Hematopoietic multipotent progenitor cell treated with erythropoietin and hydrocortisone succinate and interleukin-3 and kit ligand, for 15 days (in vitro differentiated cells): ENCODE data around the gene RAB3B.
A peak's percentile ranks its signal among the peaks of the same experiment; 100 is the strongest.
"Not testable (repeated sequence)": the region's sequence is repeated elsewhere in the genome, so short reads cannot be mapped to it uniquely, and the experiment has no call there.

ENCODE experiments used
- DNase-seq: peaks from one replicate; pipeline ENCODE4 v3.0.0-alpha.2; 2015; ENCODE audit warnings: low spot score

Gene RAB3B

GRCh38 chr1:51919684-51920083 is 70.8 kb downstream of the RAB3B start:
- DNase-seq: no peak

- no peak for DNase-seq
These were observed 73.7 kb downstream of the RAB3B start for GRCh38 chr1:51916587-51917405.

DNA sequence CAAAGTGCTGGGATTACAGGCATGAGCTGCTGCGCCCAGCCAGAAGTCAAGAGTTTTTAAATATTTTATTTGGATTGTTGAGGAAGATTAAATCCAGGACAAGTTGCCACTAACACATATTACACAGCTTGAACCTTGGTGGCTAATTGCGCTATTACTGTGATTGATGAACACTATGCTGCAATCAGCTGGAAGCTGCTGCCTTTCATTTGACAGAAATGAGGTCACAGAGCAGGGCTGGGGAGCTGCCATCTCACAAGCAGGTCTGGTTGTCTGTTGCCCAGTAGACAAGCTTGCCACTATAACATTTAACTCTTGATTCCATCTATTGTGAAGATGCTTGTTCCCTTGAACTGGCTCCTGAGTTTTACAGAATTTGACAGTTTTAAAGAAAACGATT is 74.5 kb downstream of the RAB3B start:
- DNase-seq: no peak

GRCh38 chr1:51912881-51913280 is 77.6 kb downstream of the RAB3B start:
- no peak for DNase-seq

DNA sequence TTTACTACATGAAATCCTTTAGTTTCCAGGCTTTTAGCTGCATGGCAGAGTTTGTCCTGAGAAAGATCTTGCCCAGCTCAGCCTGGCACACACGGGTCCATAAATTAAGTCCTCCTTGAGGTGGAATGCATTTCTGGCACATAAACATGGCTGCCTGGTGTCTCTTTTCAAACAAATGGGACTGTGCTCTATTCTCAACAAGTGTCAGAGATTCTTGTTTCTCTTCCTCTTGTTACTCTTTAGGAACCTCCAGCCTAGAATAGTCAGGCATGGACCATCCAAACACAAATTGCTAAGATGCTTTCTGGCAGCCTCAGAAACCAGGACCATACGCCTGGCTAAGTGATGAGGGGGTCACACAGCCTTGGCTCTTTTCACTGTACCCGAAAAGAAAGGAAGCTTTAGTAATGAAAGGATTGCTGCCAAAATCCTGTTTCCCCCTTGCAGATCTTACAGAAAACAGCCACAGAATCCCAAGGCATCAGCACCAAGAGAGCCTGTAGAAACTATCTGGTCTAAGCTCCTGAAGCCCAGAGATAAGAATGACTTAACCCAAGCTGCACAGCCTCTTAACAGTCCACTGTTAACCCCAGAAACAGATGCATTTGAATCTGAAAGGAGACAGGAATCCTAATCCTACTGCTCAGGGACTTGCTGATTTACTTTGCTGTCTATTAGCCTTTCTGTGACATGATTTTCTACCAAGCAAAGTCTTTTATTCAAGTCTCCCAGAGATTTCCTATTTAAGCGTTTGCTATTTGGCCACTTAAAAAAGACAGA is 80.1 kb downstream of the RAB3B start:
- no peak for DNase-seq

- DNase-seq: no peak
These were observed 82.0 kb downstream of the RAB3B start for GRCh38 chr1:51908499-51908898.

DNA sequence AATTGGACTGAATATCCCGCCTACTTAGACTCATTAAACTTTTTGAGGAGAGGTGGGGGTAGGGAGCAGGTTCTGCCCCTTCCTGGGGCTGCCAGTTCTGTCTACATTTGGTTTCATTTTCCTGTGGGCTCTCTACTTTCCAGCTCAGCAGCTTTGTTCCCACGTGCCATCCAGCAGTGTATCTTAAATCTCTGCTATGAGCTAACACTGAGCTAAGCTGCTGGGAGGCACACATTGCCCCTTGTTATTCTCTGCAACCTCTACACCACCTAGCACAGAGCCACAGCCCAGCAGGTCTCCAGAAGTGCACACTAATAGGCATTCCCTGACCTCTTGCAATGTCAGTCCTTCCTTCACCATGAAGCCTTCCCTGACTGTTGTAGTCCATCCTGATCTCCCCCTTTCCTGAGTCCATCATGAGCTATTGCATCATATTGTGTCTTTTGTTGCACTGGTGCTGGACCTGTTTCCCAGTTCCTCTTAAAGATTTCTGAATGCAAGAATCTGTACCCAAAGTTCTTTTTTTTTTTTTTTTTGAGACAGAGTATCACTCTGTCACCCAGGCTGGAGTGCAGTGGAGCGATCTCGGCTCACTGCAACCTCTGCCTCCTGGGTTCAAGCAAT is 83.3 kb downstream of the RAB3B start:
- no peak for DNase-seq

DNA sequence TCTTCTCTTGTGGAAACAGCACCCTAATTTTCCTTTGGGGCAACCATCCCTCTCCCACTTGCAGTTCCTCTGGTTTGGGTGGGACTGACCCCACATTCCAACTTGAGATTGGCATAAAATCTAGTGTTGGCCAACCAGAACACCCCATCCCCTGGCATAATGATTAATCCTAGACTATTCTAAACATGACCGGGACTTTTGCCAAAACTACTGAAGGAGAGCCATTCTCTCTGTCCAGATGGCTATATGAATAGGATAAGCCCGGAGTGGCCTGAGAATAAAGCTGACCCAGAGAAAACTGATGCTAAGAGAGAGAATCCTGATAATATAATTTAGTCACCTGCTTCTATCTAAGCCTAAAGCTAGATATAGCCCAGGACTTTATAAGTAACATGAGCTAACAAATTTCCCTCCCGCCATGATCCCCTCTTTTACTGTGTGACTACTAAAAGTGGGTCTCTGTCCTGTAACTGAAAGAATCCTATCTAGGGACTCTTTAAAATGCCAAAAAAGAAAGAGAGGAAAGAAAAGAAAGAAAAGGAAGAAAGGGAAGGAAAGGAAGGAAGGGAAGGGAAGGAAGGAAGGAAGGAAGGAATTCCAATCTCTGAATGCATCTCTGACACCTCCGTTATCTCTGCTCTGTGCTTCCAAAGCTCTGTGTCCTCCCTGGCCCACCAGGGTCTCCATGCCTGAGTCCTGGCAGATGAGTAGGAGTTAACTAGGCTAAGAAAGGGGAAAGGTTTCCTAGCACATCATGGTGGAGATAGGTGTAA is 84.0 kb downstream of the RAB3B start:
- DNase-seq: no peak

- DNase-seq: no peak
These were observed 88.0 kb downstream of the RAB3B start for GRCh38 chr1:51902456-51902855.

GRCh38 chr1:51901151-51901550 is 89.3 kb downstream of the RAB3B start:
- DNase-seq: no peak

GRCh38 chr1:51899022-51899421 is 91.5 kb downstream of the RAB3B start:
- no peak for DNase-seq

DNA sequence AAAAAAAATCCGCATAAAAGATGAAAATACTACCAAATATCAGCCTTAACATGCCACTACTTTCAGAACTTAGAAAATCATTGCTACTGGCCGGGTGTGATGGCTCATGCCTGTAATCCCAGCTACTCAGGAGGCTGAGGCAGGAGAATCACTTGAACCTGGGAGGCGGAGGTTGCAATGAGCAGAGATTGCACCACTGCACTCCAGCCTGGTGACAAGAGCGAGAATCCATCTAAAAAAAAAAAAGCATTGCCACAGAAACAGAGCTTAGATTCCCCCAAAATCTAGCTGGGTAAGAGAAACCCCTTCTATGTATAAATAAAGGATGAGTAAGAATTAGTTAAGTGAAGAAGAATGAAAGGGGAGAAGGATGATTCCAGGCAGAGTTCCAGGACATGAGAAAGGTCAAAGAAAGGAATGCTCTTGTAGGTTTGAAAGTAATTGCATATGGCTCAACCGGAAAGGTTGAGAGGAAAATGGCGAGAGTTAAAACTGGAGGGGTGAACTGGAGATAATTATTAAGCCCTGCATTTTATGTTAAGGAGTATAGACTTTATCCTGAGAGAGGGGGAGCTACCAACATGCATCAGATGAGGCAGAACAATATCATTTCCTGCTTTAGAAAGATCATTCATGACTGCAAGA is 92.3 kb downstream of the RAB3B start:
- no peak for DNase-seq

DNA sequence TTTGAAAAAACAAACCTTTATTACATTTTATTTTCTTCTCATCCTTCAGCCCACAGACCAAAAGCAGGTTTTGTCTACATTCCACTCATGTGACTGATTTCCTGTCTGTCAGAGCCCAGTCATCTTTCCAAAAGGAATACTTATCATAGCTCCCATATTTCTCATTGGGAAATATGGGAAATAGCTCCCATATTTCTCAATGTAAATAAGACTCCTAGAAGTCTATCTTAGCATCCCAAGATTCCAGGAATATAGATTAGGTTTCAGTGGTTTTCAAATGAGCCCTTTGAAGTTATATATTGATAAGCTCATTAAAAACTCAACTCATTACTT is 92.8 kb downstream of the RAB3B start:
- DNase-seq: no peak

DNA sequence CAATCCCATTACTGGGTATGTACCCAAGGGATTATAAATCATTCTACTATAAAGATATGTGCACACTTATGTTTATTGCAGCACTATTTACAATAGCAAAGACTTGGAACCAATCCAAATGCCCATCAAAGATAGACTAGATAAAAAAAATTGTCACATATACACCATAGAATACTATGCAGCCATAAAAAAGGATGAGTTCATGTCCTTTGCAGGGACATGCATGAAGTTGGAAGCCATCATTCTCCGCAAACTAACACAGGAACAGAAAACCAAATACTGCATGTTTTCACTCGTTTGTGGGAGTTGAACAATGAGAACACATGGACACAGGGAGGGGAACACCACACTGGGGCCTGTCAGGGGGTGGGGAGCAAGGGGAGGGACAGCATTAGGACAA is 95.8 kb downstream of the RAB3B start:
- DNase-seq: not testable (repeated sequence)

DNA sequence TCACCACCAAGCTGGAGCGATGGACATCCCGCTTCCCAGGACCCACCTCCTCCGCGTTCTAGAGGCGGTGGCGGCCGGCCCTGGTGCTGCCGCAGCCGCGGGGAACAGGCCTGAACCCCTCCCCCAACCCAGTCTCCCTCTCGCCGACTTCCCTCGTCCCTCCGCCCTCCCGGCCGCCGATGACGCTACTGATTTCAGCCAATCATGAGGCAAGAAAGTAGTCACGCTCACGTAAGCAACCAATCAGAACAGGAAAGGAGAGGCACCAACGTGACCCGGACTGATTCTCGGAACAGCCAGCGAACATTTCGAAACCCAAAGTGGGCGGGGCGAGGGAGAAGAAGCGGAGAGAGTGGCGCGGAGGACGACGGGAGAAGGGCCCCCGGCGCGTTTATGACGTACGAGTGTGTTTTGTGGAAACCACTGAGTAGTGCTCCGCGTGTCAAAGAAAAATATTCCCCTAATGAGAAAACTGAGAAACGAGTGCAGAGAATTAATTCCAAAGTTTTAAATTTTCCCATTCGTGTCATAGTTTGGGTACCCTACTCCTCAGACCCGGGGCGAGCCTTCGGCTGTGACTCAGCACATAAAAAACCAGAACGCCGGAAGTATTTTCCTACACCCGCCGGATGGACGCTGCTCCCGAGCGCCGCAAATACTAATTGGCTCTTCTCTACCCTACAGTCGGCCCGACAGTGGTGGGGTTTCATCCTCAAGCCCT is 111.7 kb downstream of the RAB3B start, which contains the start of gene NRDC:
Gene NRDC (minus strand): TSS at position 112 of the 721 bp plus-strand sequence. CDS start 112 bp downstream, outside the sequence.
- peak; percentile 100 for DNase-seq

DNA sequence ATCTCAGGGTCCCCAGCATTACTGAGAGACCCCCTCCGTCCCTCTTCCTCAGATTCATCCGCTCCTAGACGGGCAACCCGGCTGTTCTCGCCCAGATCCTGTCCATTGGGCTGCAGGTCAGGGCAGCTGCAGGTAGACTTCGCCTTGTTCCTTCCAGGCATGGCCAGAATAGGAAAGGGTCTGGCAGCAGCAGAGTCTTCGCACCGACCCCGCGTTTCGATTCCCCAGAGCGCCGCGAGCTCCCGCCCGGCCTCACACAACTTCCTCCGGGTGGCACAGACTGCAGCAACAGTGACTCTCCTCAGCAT is 112.2 kb downstream of the RAB3B start:
- no peak for DNase-seq

DNA sequence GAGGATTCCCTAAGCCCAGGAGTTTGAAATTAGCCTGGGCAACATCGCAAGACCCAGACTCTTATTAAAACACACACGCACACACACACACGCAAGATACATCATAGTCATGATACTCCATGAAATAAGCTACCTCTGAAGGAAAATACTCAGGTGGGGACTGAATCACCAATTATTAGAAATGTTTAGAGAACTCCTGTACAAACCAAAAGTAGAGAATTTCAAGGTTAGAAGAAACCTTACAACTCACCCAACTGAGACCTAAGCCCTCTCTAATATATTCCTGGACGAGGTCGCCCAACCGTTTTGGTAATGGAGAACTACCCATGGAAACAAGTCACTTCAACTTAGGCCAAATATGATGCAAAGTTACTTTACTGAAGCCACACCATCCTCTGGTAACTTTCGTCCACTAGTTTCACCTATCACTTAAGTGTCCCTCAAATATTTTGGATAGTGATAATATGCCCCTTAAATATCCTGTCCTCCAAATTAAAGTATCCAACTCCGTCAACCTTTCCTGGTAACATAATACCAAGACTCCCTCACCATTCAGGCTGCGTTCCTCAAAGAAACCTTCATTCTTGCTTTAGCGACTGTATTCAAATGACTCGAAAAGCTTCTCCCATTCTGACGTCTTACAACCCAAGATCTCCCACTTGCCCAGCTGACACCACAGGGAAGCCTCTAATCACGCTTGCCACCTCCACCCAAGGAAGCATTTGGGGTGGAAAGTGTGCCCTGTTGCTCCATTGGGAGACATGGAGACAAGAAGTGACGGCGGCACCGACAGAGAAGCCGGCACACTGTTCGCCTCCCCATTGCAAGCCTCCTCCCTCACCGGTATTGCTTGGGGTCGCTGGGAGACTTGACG is 112.8 kb downstream of the RAB3B start:
- peak; percentile 50 for DNase-seq

DNA sequence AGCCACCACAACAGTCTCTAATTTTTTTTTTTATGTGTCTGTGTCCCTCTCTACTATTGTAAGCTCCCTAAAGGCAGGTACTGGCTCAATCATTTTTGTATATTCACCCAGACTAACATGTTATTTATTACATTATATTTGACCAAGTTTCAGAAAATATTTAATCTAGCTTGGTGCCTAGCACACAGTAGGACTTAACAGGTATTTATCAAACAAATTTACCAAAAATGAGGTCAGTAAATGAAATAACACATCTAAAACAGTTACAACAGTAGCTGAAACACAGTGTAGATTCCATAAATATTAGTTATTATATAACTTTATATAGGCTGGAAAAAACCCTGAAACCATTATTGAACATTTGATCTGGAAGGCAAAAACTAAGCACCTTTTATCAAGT is 114.7 kb downstream of the RAB3B start:
- DNase-seq: no peak

DNA sequence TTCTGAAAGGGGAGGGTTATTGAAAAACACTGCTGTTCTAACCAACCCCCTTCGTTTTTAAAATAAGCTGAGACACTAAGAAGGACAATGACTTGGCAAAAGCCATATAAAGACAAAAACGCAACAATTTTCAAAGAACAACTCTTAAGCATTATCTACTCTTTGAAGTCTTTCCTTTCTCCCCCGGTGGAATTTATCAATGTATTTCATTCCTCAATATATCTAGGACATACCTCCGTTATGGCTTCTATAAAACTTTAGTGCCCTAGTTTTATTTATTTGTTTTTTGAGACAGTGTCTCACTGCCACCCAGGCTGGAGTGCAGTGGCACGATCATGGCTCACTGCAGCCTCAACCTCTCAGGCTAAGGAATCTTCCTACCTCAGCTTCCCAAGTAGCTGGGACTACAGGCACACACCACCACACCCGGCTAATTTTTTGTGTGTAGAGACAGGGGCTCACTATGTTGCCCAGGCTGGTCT is 115.2 kb downstream of the RAB3B start:
- DNase-seq: peak; percentile 53

- not testable (repeated sequence) for DNase-seq
These were observed 117.2 kb downstream of the RAB3B start for GRCh38 chr1:51873270-51873669.
